HepG2 (cell line): ENCODE measurements around the gene ZG16. TPM values are rescaled to one million over a fixed set of nuclear protein-coding genes. Genes with fewer than 3 reads are reported as not detected.

ENCODE experiments used
- CBX1 ChIP-seq: IDR thresholded peaks from one replicate; pipeline ENCODE4 v1.6.1; 2016; ENCODE audit warnings: antibody characterized with exemption, low read depth
- HNRNPH1 ChIP-seq: fragments of 200-400 bp; formaldehyde crosslinking; optimal IDR thresholded peaks from 2 replicates; pipeline ENCODE3; 2017; ENCODE audit warnings: mild to moderate bottlenecking, low read depth, low read length
- HOXD1 ChIP-seq: sonication (generic); formaldehyde crosslinking; IDR thresholded peaks from 2 replicates; pipeline ENCODE4 v1.5.0; 2020; ENCODE audit warnings: missing genetic modification reagents
- MED1 ChIP-seq: sonication (generic); formaldehyde crosslinking; IDR thresholded peaks from 2 replicates; pipeline ENCODE4 v1.4.0; 2020; ENCODE audit warnings: missing genetic modification reagents
- MED8 ChIP-seq: sonication (generic); formaldehyde crosslinking; IDR thresholded peaks from 2 replicates; pipeline ENCODE4 v1.8.1; 2023; ENCODE audit warnings: mild to moderate bottlenecking, missing genetic modification reagents; ENCODE audit not compliant: insufficient replicate concordance
- PTBP1 ChIP-seq: fragments of 200-400 bp; formaldehyde crosslinking; IDR thresholded peaks from 2 replicates; pipeline ENCODE4 v1.6.1; 2018; ENCODE audit warnings: low read length, low read depth; ENCODE audit not compliant: poor library complexity, severe bottlenecking
- SCMH1 ChIP-seq: sonication (generic); formaldehyde crosslinking; IDR thresholded peaks from 2 replicates; pipeline ENCODE4 v1.9.0; 2021; ENCODE audit warnings: missing genetic modification reagents, mild to moderate bottlenecking, borderline replicate concordance
- SIX4 ChIP-seq: sonication (generic); formaldehyde crosslinking; IDR thresholded peaks from 2 replicates; pipeline ENCODE4 v1.4.0; 2020; ENCODE audit warnings: missing genetic modification reagents
- SRF ChIP-seq: IDR thresholded peaks from 2 replicates; pipeline ENCODE4 v1.6.1; 2011; ENCODE audit warnings: mild to moderate bottlenecking, low read depth, low read length, moderate library complexity
- ZNF20 ChIP-seq: sonication (generic); formaldehyde crosslinking; IDR thresholded peaks from 2 replicates; pipeline ENCODE4 v1.4.0; 2020; ENCODE audit warnings: mild to moderate bottlenecking, moderate library complexity, missing genetic modification reagents
- ZNF552 ChIP-seq: sonication (generic); formaldehyde crosslinking; IDR thresholded peaks from 2 replicates; pipeline ENCODE4 v1.9.0; 2022; ENCODE audit warnings: missing genetic modification reagents, mild to moderate bottlenecking, borderline replicate concordance
- ZSCAN20 ChIP-seq: sonication (generic); formaldehyde crosslinking; IDR thresholded peaks from 2 replicates; pipeline ENCODE4 v1.4.0; 2020; ENCODE audit warnings: missing genetic modification reagents, mild to moderate bottlenecking, borderline replicate concordance
- polyA plus RNA-seq, 8 experiments: library from polyadenylated mRNA; depleted of rRNA in 3 of 8; stranded (reverse) in 7 of 8; unstranded in 1 of 8; fragments of >200 nt; fragmentation: Illumina TruSeq in 4 of 8; extraction: Trizol in 4 of 8; gene quantifications; 2 replicates each; pipeline versions ENCODE4 v1.2.1 to v1.2.3, GENCODE V29; 2011 to 2016; ENCODE audit warnings: low read depth in 4 of 8, missing spikeins in 1 of 8, mixed read lengths in 1 of 8; ENCODE audit not compliant: insufficient read depth in 1 of 8
- total RNA-seq, 5 experiments: library from RNA; depleted of rRNA; stranded (reverse); fragments of >200 nt; fragmentation: Illumina TruSeq; extraction: Trizol; gene quantifications; 2 replicates each; pipeline ENCODE4 v1.2.3, GENCODE V29; 2016; ENCODE audit warnings: low read depth in 1 of 5
- TF ChIP-seq, protein P1 (sequence below): sonication (generic); formaldehyde crosslinking; IDR thresholded peaks from 2 replicates; pipeline ENCODE4 v1.5.1; 2020; ENCODE audit warnings: mild to moderate bottlenecking, missing genetic modification reagents, borderline replicate concordance
- TF ChIP-seq, protein P2 (sequence below): sonication (generic); formaldehyde crosslinking; IDR thresholded peaks from 2 replicates; pipeline ENCODE4 v1.4.0; 2020; ENCODE audit warnings: mild to moderate bottlenecking, missing genetic modification reagents
- TF ChIP-seq, protein P3 (sequence below): fragments of 450-650 bp; IDR thresholded peaks from 2 replicates; pipeline ENCODE4 v1.6.1; 2016
- TF ChIP-seq, protein P4 (sequence below): sonication (generic); formaldehyde crosslinking; IDR thresholded peaks from 2 replicates; pipeline ENCODE4 v1.8.1; 2022; ENCODE audit warnings: low read depth, mild to moderate bottlenecking, missing genetic modification reagents

Gene ZG16
- total and polyA plus RNA-seq, 2 of the 13 experiments (the other 11 are each of a cell fraction or from before 2014, with no cell fraction given) = 0.04 to 0.07 TPM

DNA sequence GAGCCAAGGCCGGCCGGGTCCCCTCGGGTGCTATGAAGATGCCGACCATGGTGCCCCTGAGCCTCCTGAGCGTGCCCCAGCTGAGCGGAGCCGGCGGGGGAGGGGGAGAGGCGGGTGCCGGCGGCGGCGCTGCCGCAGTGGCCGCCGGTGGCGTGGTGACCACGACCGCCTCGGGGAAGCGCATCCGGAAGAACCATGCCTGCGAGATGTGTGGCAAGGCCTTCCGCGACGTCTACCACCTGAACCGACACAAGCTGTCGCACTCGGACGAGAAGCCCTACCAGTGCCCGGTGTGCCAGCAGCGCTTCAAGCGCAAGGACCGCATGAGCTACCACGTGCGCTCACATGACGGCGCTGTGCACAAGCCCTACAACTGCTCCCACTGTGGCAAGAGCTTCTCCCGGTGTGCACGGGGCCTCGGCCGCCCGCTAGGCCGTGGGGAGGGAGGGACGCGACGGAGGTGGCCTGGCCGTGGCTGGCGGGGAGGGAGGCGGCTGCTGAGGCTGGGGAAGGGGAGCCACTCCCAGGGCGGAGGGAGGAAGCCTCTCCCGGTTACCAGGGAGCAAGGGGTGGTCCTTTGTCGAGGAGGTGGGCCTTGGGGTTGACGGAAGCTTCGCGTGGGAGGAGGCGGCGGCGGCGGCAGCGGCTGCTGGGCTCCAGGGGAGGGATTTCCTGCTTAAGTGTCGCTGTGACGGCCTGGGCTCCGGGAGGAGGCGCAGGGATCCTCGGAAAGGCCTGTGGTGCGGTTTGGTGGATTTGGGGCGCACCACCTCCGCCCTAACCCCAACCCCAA, 29.6 kb downstream of the ZG16 start (continued):
- peak; percentile 90; the same call in 1 of the 2 replicates for TF ChIP-seq HOXD1 (CRISPR knock-in tag)
- peak; percentile 24 for TF ChIP-seq CBX1
- peak; percentile 90 for TF ChIP-seq MED8
- TF ChIP-seq, protein P1, sequence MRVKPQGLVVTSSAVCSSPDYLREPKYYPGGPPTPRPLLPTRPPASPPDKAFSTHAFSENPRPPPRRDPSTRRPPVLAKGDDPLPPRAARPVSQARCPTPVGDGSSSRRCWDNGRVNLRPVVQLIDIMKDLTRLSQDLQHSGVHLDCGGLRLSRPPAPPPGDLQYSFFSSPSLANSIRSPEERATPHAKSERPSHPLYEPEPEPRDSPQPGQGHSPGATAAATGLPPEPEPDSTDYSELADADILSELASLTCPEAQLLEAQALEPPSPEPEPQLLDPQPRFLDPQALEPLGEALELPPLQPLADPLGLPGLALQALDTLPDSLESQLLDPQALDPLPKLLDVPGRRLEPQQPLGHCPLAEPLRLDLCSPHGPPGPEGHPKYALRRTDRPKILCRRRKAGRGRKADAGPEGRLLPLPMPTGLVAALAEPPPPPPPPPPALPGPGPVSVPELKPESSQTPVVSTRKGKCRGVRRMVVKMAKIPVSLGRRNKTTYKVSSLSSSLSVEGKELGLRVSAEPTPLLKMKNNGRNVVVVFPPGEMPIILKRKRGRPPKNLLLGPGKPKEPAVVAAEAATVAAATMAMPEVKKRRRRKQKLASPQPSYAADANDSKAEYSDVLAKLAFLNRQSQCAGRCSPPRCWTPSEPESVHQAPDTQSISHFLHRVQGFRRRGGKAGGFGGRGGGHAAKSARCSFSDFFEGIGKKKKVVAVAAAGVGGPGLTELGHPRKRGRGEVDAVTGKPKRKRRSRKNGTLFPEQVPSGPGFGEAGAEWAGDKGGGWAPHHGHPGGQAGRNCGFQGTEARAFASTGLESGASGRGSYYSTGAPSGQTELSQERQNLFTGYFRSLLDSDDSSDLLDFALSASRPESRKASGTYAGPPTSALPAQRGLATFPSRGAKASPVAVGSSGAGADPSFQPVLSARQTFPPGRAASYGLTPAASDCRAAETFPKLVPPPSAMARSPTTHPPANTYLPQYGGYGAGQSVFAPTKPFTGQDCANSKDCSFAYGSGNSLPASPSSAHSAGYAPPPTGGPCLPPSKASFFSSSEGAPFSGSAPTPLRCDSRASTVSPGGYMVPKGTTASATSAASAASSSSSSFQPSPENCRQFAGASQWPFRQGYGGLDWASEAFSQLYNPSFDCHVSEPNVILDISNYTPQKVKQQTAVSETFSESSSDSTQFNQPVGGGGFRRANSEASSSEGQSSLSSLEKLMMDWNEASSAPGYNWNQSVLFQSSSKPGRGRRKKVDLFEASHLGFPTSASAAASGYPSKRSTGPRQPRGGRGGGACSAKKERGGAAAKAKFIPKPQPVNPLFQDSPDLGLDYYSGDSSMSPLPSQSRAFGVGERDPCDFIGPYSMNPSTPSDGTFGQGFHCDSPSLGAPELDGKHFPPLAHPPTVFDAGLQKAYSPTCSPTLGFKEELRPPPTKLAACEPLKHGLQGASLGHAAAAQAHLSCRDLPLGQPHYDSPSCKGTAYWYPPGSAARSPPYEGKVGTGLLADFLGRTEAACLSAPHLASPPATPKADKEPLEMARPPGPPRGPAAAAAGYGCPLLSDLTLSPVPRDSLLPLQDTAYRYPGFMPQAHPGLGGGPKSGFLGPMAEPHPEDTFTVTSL (CRISPR knock-in tag) = 0 out of 2 replicates have a peak, but pooled peaks have one; percentile 32
- TF ChIP-seq, protein P2, sequence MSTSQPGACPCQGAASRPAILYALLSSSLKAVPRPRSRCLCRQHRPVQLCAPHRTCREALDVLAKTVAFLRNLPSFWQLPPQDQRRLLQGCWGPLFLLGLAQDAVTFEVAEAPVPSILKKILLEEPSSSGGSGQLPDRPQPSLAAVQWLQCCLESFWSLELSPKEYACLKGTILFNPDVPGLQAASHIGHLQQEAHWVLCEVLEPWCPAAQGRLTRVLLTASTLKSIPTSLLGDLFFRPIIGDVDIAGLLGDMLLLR = peak; percentile 99
- peak; percentile 87 for TF ChIP-seq ZNF552
- TF ChIP-seq, protein P3, sequence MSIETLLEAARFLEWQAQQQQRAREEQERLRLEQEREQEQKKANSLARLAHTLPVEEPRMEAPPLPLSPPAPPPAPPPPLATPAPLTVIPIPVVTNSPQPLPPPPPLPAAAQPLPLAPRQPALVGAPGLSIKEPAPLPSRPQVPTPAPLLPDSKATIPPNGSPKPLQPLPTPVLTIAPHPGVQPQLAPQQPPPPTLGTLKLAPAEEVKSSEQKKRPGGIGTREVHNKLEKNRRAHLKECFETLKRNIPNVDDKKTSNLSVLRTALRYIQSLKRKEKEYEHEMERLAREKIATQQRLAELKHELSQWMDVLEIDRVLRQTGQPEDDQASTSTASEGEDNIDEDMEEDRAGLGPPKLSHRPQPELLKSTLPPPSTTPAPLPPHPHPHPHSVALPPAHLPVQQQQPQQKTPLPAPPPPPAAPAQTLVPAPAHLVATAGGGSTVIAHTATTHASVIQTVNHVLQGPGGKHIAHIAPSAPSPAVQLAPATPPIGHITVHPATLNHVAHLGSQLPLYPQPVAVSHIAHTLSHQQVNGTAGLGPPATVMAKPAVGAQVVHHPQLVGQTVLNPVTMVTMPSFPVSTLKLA = peak; percentile 88
- TF ChIP-seq HNRNPH1 = peak; percentile 24
- peak; percentile 26 for TF ChIP-seq PTBP1
- TF ChIP-seq SIX4 (CRISPR knock-in tag) = no peak; the same call in 1 of the 2 replicates
- TF ChIP-seq ZSCAN20 (CRISPR knock-in tag) = peak; percentile 79; the same call in 1 of the 2 replicates
- no peak for TF ChIP-seq SCMH1 (CRISPR knock-in tag)
- 0 out of 2 replicates have a peak, but pooled peaks have one; percentile 70 for TF ChIP-seq ZNF20 (CRISPR knock-in tag)
- no peak for TF ChIP-seq SRF
- TF ChIP-seq MED1 (CRISPR knock-in tag) = peak; percentile 93
- TF ChIP-seq, protein P4, sequence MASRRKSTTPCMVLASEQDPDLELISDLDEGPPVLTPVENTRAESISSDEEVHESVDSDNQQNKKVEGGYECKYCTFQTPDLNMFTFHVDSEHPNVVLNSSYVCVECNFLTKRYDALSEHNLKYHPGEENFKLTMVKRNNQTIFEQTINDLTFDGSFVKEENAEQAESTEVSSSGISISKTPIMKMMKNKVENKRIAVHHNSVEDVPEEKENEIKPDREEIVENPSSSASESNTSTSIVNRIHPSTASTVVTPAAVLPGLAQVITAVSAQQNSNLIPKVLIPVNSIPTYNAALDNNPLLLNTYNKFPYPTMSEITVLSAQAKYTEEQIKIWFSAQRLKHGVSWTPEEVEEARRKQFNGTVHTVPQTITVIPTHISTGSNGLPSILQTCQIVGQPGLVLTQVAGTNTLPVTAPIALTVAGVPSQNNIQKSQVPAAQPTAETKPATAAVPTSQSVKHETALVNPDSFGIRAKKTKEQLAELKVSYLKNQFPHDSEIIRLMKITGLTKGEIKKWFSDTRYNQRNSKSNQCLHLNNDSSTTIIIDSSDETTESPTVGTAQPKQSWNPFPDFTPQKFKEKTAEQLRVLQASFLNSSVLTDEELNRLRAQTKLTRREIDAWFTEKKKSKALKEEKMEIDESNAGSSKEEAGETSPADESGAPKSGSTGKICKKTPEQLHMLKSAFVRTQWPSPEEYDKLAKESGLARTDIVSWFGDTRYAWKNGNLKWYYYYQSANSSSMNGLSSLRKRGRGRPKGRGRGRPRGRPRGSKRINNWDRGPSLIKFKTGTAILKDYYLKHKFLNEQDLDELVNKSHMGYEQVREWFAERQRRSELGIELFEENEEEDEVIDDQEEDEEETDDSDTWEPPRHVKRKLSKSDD (CRISPR knock-in tag) = no peak
